Kidney epithelial cell (primary cell): ENCODE results near the gene ERC2. TPM values are rescaled to one million over a fixed set of nuclear protein-coding genes. Genes with fewer than 3 reads are reported as not detected.

Experiments used
- DNase-seq: peaks from one replicate; pipeline ENCODE4 v3.0.0-alpha.2; 2010; ENCODE audit warnings: low read depth
- H3K27me3 ChIP-seq: 2 replicates; pipeline ENCODE4 v1.6.0; 2011; ENCODE audit warnings: low read length; ENCODE audit not compliant: control insufficient read depth, insufficient read depth
- H3K36me3 ChIP-seq: 2 replicates; pipeline ENCODE4 v1.5.1; 2011; ENCODE audit warnings: low read length; ENCODE audit not compliant: control insufficient read depth, insufficient read depth
- H3K4me3 ChIP-seq: 2 replicates; pipeline ENCODE4 v1.5.1; 2011; ENCODE audit warnings: low read depth, mild to moderate bottlenecking, control low read depth, low read length
- total RNA-seq: library from RNA; depleted of rRNA; stranded (reverse); fragments of >200 nt; gene quantifications from 2 replicates; pipeline ENCODE4 v1.2.3, GENCODE V29; 2015
- TF ChIP-seq, protein P1 (sequence below): IDR thresholded peaks from 2 replicates; pipeline ENCODE4 v1.5.1; 2011; ENCODE audit warnings: mild to moderate bottlenecking, moderate library complexity, low read length, control low read depth, inconsistent platforms; ENCODE audit not compliant: insufficient read depth, poor library complexity, severe bottlenecking

Gene ERC2
- total RNA-seq, 1 donor from 2014 or later = 17.0 TPM

GRCh38 chr3:55807210-55807609, 661.1 kb downstream of the ERC2 start:
- H3K36me3 ChIP-seq = no peaks in the 10 kb centered on the region
- no peak overlapping the region for H3K4me3 ChIP-seq
- no peaks in the 10 kb centered on the region for H3K27me3 ChIP-seq
- no peak for DNase-seq
- TF ChIP-seq, protein P1, sequence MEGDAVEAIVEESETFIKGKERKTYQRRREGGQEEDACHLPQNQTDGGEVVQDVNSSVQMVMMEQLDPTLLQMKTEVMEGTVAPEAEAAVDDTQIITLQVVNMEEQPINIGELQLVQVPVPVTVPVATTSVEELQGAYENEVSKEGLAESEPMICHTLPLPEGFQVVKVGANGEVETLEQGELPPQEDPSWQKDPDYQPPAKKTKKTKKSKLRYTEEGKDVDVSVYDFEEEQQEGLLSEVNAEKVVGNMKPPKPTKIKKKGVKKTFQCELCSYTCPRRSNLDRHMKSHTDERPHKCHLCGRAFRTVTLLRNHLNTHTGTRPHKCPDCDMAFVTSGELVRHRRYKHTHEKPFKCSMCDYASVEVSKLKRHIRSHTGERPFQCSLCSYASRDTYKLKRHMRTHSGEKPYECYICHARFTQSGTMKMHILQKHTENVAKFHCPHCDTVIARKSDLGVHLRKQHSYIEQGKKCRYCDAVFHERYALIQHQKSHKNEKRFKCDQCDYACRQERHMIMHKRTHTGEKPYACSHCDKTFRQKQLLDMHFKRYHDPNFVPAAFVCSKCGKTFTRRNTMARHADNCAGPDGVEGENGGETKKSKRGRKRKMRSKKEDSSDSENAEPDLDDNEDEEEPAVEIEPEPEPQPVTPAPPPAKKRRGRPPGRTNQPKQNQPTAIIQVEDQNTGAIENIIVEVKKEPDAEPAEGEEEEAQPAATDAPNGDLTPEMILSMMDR = no peak

DNA sequence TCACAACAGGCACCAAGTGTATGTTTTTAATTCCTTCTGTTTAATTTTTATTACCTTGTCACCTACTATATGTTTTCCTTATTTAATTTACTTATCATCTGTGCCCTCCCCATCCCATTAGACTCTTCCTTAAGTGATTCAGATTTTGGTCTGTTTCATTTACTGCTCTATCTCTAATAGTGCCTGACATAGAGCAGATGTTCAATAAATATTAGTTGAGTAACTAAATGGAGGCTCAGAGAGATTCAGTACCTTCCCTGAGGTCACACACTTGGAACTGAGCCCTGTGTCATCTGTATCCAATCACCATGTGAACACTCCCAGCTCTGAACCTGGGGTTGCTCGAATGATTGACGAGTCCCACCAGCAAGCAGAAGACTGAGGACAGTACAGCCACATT, 663.1 kb downstream of the ERC2 start:
- Histone ChIP-seq H3K36me3 (no peaks in the 10 kb centered on the region), H3K27me3 (no peaks in the 10 kb centered on the region), H3K4me3 (no peak overlapping the region)
- DNase-seq = no peak
- TF ChIP-seq, protein P1 = no peak

- no peak for DNase-seq
- Histone ChIP-seq H3K4me3 (no peak overlapping the region), H3K36me3 (no peaks in the 10 kb centered on the region), H3K27me3 (no peaks in the 10 kb centered on the region)
- TF ChIP-seq, protein P1 = no peak
Observed at GRCh38 chr3:55804170-55805095, 663.8 kb downstream of the ERC2 start.

GRCh38 chr3:55802816-55803215, 665.5 kb downstream of the ERC2 start:
- H3K27me3 ChIP-seq = no peaks in the 10 kb centered on the region
- TF ChIP-seq, protein P1 = no peak
- no peak for DNase-seq
- H3K36me3 ChIP-seq = no peaks in the 10 kb centered on the region
- no peak overlapping the region for H3K4me3 ChIP-seq

DNA sequence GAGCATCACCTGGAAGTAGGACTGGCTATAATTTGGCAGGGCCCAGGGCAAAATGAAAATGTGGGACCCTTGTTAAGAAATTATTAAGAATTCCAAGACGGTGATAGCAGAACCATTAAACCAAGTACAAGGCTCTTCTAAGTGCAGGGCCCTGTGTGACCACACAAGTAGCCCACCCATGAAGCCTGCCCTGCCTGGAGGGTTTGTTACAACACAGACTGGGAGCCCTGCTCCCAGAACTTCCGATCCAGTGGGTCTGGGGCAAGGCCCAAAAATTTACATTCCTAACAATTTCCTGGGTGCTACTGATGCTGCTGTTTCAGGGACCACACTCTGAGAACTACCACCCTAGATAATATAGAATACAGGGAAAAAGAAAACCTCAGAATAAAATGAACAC, 666.6 kb downstream of the ERC2 start:
- H3K36me3 ChIP-seq = no peaks in the 10 kb centered on the region
- no peaks in the 10 kb centered on the region for H3K27me3 ChIP-seq
- DNase-seq = no peak
- H3K4me3 ChIP-seq = no peak overlapping the region
- TF ChIP-seq, protein P1 = no peak

- no peaks in the 10 kb centered on the region for H3K36me3 ChIP-seq
- no peak for DNase-seq
- no peak overlapping the region for H3K4me3 ChIP-seq
- H3K27me3 ChIP-seq = no peaks in the 10 kb centered on the region
- TF ChIP-seq, protein P1 = no peak
Observed at GRCh38 chr3:55801068-55801467, 667.2 kb downstream of the ERC2 start.
